HAP-1 (cell line): ENCODE results near the gene TTBK2.
A peak's percentile ranks its signal among the peaks of the same experiment; 100 is the strongest.

Source experiments
- DNase-seq, 2 experiments: peaks; one replicate each; pipeline ENCODE4 v3.0.0-alpha.2; 2016 to 2020; ENCODE audit warnings: low spot score in 2 of 2
- H3K27me3 ChIP-seq: fragments of 250-450 bp; sonication (Bioruptor Pico); 2 replicates; pipeline ENCODE4 v1.5.1; 2020; ENCODE audit warnings: low read depth, mild to moderate bottlenecking, moderate library complexity
- H3K36me3 ChIP-seq: fragments of 250-450 bp; sonication (Bioruptor Pico); replicated peaks from 2 replicates; pipeline ENCODE4 v1.5.1; 2020; ENCODE audit warnings: mild to moderate bottlenecking
- H3K4me1 ChIP-seq: fragments of 250-450 bp; sonication (Bioruptor Pico); 2 replicates; pipeline ENCODE4 v1.5.1; 2020; ENCODE audit warnings: mild to moderate bottlenecking
- H3K4me3 ChIP-seq: fragments of 250-450 bp; sonication (Bioruptor Pico); 2 replicates; pipeline ENCODE4 v1.5.1; 2020; ENCODE audit warnings: mild to moderate bottlenecking, moderate library complexity
- H3K9me3 ChIP-seq: fragments of 250-450 bp; sonication (Bioruptor Pico); 2 replicates; pipeline ENCODE4 v1.5.1; 2020; ENCODE audit warnings: mild to moderate bottlenecking, moderate library complexity
- in situ Hi-C: fragments of 300-500 bp; cut with MboI; formaldehyde crosslinking; loops from 3 replicates; pipeline ENCODE4 v1.14.3; 2020; ENCODE audit warnings: low sequenced_read_pairs, inconsistent platforms, mixed read lengths

TTBK2 gene

DNA sequence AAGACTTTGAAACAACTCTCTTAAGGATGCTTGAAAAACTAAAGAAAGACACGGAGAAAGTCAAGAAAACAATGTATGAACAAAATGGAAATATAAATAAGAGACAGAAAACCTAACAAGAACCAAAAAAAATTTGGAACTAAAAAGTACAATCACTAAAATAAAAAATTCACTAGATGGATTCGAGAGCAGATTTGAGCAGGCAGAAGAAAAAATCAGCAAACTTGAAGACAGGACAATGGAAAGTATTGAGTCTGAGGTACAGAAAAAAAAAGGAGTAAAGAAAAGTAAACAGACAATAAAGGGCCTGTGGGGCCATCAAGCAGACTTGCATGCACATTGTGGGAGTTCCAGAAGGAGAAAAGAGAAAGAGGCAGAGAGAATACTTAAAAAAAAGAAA, 170.3 kb downstream of the TTBK2 start:
- peaks cover 7% of the 10 kb centered on the region for H3K36me3 ChIP-seq
- no peak for DNase-seq

DNA sequence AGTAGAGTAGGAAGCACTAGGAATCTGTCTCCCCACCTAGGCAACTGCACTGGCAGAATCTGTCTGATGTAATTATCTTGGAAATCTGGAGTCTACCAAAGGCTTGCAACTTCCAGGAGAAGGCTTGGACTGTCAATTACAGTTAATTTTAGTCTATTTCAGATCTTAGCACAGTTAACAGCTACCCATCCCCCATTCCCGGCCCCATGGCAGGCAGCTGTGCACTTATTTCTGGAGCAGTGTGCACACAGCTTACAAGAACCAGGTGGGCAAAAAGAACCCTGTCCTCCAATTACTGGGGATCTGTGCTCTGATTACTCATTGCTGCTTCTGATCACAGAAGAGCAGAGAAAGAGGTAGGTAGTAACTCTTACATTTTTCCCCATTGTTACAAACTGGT, 171.3 kb downstream of the TTBK2 start:
- peaks cover 8% of the 10 kb centered on the region for H3K36me3 ChIP-seq
- H3K4me1 ChIP-seq, result no peaks in the 10 kb centered on the region
- in situ Hi-C loops, result loop anchor here (5.0 to 25.0 kb wide), 2 partner anchors 173 to 538 kb away; partner anchors contain the start of gene TTBK2
- DNase-seq, result no peak
- H3K27me3 ChIP-seq, result no peaks in the 10 kb centered on the region
- no peaks in the 10 kb centered on the region for H3K9me3 ChIP-seq
- H3K4me3 ChIP-seq, result no peak overlapping the region

More for the DNA sequence above, 170.3 kb downstream of the TTBK2 start:
- in situ Hi-C loops, result no loop called here
- no peaks in the 10 kb centered on the region for H3K9me3 ChIP-seq
- no peaks in the 10 kb centered on the region for H3K27me3 ChIP-seq
- H3K4me3 ChIP-seq, result no peak overlapping the region
- H3K4me1 ChIP-seq, result no peaks in the 10 kb centered on the region

DNA sequence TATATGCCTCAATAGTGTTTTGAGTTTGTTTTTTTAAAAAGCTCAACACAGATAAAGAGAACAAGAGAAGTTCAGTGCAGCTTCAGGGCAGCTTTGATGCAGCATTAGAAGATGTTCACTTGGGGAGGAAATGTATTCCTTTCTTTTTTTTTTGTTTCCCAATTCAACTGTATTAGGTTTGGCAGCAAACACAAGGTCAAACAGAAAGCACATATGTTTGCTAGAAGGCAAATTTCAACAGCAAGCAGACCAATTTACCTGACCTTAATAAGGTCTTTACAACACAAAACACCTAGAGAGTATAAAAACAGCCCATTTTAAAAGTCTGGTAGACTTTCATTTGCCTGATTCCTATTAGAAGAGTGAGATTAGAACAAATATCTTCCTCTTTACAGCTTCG, 176.4 kb downstream of the TTBK2 start:
- no peak overlapping the region for H3K4me3 ChIP-seq

DNA sequence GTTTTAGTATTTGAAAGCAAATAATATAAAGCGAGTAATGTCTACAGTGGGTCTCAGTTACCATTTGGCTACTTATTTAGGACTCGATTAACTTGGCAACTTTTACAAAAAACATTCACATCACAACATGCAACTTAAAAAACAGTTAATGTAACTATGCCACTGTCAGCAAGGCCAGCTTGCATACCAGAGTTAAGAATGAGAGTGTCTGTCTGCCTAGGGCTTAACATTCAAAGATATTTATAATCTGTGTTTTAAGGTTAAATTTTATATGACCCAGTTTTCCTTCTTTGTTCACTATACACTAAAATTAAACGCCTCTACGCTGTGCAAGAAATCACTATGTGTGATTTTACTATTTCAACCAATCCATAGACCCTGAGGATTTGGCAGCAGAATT, 178.4 kb downstream of the TTBK2 start:
- H3K9me3 ChIP-seq, result no peaks in the 10 kb centered on the region
- H3K36me3 ChIP-seq, result peaks cover 6% of the 10 kb centered on the region
- peaks cover 14% of the 10 kb centered on the region for H3K4me1 ChIP-seq
- in situ Hi-C loops, result loop anchor here (25.0 kb wide), 1 partner anchor 545 kb away; no protein-coding TSS in a partner anchor
- H3K4me3 ChIP-seq, result no peak overlapping the region
- DNase-seq, result no peak
- H3K27me3 ChIP-seq, result no peaks in the 10 kb centered on the region

More for the DNA sequence above, 176.4 kb downstream of the TTBK2 start:
- peaks cover 6% of the 10 kb centered on the region for H3K36me3 ChIP-seq
- H3K4me1 ChIP-seq, result peaks cover 9% of the 10 kb centered on the region; the same call in 1 of the 2 replicates
- no peak for DNase-seq
- no peaks in the 10 kb centered on the region for H3K27me3 ChIP-seq
- in situ Hi-C loops, result loop anchor here (25.0 kb wide), 1 partner anchor 543 kb away; no protein-coding TSS in a partner anchor
- H3K9me3 ChIP-seq, result no peaks in the 10 kb centered on the region

DNA sequence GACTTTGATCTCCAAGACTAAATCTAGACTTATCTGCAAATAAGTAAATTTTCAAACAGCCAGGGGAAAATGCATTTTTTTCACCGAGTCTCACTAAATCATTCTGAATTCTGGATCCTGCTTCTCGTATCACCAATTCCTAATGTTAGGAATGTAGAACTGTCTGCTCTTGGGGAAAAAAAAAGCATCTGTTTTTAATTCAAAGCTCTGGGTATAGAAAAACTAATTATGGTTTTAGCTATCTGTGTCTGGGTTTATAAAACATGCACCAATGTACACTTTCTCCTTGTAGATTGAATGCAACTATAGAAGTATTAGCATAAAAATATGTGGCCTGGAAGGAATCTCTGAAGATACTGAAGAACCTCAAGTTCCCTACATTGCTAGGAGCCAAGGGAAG, 178.9 kb downstream of the TTBK2 start:
- Histone ChIP-seq H3K27me3 (no peaks in the 10 kb centered on the region), H3K4me3 (no peak overlapping the region), H3K4me1 (peaks cover 14% of the 10 kb centered on the region), H3K9me3 (no peaks in the 10 kb centered on the region), H3K36me3 (peaks cover 6% of the 10 kb centered on the region)
- no peak for DNase-seq
- in situ Hi-C loops, result loop anchor here (25.0 kb wide), 1 partner anchor 546 kb away; no protein-coding TSS in a partner anchor

DNA sequence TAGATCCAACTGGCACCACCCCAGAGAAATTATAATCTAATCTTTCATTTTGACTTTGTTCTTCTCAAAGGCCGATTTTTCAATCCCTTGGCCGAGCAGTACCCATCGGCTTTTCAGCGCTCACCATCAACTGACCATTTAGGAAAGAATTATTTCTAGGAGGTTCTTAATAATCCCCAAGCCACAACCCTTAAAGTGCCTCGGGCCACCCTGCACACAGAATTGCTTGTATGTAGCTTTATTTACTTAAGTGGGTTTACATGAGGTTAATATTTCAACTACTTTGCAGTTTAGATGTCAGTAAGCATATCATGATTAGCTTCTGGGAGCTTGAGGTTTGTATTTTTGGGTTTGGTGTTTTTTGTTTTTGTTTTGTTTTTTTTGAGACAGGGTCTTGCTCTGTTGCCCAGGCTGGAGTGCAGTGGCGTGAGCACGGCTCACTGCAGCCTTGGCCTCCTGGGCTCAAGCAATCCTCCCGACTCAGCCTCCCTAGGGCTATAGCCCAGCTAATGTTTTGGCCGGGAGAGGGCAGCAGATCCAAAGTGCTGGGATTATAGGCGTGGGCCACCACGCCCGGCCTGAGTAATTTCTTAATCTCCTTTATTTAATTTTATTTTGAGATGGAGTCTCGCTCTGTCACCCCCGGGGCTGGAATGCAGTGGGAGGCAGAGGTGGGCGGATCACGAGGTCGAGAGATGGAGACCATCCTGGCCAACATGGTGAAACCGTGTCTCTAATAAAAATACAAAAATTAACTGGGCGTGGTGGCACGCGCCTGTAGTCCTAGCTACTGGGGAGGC, 182.8 kb downstream of the TTBK2 start:
- H3K9me3 ChIP-seq, result no peaks in the 10 kb centered on the region
- in situ Hi-C loops, result loop anchor here (25.0 kb wide), 1 partner anchor 550 kb away; no protein-coding TSS in a partner anchor
- peaks cover 20% of the 10 kb centered on the region for H3K4me1 ChIP-seq
- no peaks in the 10 kb centered on the region for H3K27me3 ChIP-seq
- H3K4me3 ChIP-seq, result peak overlapping the region; percentile 72
- H3K36me3 ChIP-seq, result peaks cover 27% of the 10 kb centered on the region
- peak; percentile 19 to 78 for DNase-seq

DNA sequence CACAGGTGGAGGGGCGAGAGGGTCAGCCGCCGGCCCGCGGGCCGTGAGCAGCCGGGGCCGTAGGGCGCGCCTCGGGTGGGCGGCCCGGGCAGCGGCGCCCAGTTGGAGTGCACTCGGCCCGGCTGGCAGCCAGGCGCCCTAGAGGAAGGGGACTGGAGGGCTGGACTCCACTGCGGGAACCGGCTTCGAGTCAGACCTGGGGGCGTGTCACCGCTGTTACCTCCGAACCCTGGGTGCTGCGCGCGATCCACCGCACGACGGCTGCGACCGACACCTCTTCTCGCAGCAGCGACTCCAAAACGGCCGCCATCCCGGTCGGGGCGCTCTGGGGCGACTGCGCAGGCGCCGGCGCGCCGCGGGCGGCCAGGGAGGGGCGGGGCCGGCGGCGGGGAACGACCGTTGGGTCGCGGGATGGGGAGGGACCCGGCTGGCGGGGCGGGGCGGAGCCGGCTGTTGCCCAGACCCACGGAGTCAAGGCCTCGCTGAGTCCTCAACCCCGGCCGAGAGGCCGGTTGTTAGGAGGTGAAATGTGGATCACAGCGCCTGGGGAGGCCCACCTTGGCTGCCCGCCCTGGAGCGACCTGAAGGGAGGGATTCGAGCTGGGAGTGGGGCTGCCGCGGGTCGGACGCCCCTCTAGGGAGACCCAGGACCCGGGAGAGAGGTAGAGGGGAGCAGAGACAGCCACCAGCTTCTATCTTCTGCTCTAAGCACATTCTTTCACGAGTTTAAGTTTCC, 183.6 kb downstream of the TTBK2 start, which contains the start of gene CDAN1:
Gene CDAN1 (minus strand): TSS at position 336 of the 736 bp plus-strand sequence. CDS start 26 bp downstream, at position 310.
- no peaks in the 10 kb centered on the region for H3K27me3 ChIP-seq
- peak within 1 kb of the TSS; percentile 72 for H3K4me3 ChIP-seq
- in situ Hi-C loops, result loop anchor here (25.0 kb wide), 1 partner anchor 550 kb away; no protein-coding TSS in a partner anchor
- DNase-seq, result peak; percentile 81 to 95
- H3K4me1 ChIP-seq, result peaks cover 17% of the 10 kb centered on the region
- peaks cover 35% of the 10 kb centered on the region for H3K36me3 ChIP-seq
- H3K9me3 ChIP-seq, result no peaks in the 10 kb centered on the region

DNA sequence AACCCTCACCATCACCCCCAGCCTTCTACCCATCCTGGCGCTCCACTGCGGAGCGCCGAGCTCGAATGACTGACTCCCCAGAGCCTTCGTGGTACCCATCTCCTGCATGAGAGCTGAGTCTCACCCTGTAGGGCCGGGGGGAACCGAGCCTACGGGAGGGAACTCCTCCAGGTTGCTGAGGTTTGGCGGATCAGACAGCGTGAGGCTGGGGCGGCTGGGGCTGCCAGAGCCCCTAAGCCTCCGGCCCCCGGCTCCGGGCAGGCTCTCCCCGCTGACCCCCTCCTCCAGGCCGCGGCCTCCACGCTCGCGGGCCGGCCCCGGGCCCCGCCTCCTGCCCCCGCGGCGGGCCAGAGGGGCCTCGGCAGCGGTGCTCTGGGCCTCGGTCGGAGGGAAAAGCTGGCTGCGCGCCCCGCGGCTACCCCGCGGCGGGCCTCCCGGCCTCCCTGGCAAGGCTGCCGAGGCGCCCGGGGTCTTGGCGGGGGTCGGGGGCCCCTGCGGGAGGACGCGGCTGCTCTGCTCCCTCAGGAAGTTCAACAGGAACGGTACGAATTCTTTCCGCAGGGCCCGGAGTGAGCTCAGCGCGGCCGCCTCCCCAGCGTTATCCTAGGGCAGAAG, 184.3 kb downstream of the TTBK2 start:
- Histone ChIP-seq H3K9me3 (no peaks in the 10 kb centered on the region), H3K4me1 (peaks cover 10% of the 10 kb centered on the region; the same call in 1 of the 2 replicates), H3K36me3 (peaks cover 41% of the 10 kb centered on the region), H3K27me3 (no peaks in the 10 kb centered on the region), H3K4me3 (peak overlapping the region; percentile 72)
- in situ Hi-C loops, result loop anchor here (25.0 kb wide), 1 partner anchor 551 kb away; no protein-coding TSS in a partner anchor
- no peak for DNase-seq

DNA sequence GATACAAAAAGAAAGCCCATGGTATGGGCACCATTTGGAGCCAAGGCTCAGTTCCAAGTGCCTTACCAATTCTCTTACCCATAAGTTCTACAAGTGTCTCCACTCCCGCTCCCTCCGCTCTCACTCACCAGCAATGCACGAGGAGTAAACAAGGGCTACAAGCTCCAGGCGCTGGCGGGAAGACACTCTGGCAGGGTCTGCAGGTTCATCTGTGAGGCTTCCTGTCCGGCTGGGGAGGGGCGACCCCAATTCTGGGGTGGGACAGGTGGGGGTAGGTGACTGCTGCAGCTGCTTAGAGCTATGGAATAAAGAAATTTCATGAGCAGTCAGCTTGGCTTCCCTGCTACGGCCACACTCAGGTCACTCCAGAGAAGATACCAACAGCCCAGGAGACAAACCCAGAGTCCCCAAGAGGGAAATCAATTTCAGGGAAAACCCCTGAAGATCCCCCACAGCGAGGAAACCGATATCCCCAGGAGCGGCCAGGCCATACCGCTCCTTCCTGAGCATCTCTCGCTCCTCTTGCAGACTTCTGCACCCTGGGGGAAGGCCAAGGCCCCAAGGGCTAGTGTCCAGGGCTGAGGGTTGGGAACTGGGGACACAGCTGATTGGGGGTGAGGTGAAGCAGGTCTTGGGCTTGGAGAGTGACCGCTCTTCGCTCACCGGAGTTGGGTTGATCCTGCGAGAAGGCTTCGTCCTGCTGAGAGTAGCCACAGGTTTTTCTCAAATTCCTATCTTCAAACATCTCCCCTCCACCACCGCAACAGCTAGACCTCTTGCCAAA, 185.0 kb downstream of the TTBK2 start:
- H3K36me3 ChIP-seq, result peaks cover 49% of the 10 kb centered on the region
- no peaks in the 10 kb centered on the region for H3K9me3 ChIP-seq
- no peak for DNase-seq
- H3K27me3 ChIP-seq, result no peaks in the 10 kb centered on the region
- peak overlapping the region; percentile 72 for H3K4me3 ChIP-seq
- H3K4me1 ChIP-seq, result peaks cover 10% of the 10 kb centered on the region; the same call in 1 of the 2 replicates
- in situ Hi-C loops, result loop anchor here (25.0 kb wide), 1 partner anchor 552 kb away; no protein-coding TSS in a partner anchor

DNA sequence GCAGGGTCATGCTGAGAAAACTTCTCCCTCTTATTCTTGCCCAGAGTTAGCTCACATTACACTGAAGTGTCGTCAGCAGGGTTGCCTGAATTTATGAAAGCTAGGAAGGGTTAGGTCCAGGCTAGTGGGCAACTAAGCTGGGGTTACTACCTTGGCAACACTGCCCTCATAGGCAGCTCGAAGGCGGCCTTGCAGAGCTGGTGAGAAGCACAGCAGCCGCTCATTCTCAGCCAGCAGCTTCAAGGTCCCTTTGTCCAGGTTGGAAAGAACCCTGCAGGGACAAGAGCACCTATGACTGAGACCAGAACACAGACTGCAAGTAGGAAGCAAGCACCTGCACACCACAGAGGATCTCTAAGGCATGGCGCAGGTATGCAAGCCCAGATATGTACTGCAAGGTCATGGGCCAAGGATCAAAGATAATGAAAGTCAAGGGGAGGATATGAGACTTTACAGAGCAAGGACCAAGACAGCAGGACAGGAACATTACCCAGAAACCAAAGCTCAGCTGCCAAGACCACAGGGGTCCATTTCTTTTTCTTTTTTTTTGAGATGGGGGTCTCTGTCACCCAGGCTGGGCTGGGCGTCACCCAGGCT, 186.4 kb downstream of the TTBK2 start:
- Histone ChIP-seq H3K4me1 (peaks cover 10% of the 10 kb centered on the region; the same call in 1 of the 2 replicates), H3K4me3 (no peak overlapping the region), H3K27me3 (no peaks in the 10 kb centered on the region), H3K9me3 (no peaks in the 10 kb centered on the region), H3K36me3 (peaks cover 60% of the 10 kb centered on the region)
- DNase-seq, result no peak
- in situ Hi-C loops, result loop anchor here (25.0 kb wide), 1 partner anchor 553 kb away; no protein-coding TSS in a partner anchor

DNA sequence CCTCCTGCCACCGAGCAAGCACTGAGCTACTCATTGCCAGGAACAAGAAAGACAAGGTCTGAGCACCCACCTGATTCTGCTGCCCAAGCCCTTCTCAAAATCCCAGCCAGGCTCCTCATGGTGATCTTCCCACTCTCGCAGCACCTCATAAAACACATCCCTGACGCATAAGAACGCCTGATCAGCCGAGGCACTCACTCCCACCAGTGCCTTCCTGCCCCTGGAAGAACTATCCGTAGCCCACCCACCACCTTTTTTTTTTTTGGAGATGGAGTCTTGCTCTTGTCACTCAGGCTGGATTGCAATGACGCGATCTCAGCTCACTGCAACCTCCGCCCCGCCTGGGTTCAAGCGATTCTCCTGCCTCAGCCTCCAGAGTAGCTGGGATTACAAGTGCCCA, 187.6 kb downstream of the TTBK2 start:
- H3K4me1 ChIP-seq, result peaks cover 10% of the 10 kb centered on the region; the same call in 1 of the 2 replicates
- peaks cover 69% of the 10 kb centered on the region for H3K36me3 ChIP-seq
- no peak for DNase-seq
- in situ Hi-C loops, result loop anchor here (25.0 kb wide), 1 partner anchor 554 kb away; no protein-coding TSS in a partner anchor
- H3K27me3 ChIP-seq, result no peaks in the 10 kb centered on the region
- H3K9me3 ChIP-seq, result no peaks in the 10 kb centered on the region
- no peak overlapping the region for H3K4me3 ChIP-seq

DNA sequence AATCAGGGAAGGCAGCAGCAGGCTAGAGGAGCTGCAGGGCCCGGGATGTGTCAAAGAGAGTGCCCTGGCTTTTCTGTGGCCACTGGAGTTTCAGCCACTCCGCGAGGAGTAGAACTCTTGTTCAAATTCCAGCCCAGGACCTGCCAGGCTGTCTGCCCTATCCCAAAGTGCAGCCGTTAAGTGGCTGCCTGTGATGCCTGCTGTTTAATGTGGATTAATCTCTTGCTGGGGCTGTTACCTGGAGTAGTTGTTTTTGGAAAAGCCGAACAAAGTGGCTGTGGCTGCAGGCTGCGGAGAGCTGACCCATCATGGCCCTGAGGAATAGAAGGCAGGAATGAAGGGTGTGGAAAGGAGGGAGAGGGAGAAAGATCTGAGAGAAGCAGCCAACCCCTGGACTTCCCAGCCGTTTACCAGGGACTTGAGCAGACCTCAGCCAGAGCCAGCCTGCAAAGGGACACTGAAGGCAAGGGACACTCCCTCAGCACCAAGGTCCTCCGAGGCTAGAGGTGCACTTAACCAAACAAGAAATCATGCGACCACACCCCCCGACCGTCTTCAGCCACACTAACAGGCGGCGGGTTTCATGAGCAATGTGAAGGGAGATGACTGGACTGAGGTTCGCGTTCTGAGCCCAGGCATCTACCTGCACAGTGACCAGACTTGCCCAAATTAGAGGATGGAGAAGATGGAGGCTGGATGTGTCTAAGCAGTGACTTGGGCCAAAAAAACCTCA, 188.3 kb downstream of the TTBK2 start:
- H3K36me3 ChIP-seq, result peaks cover 77% of the 10 kb centered on the region
- no peak overlapping the region for H3K4me3 ChIP-seq
- H3K4me1 ChIP-seq, result peaks cover 7% of the 10 kb centered on the region; the same call in 1 of the 2 replicates
- H3K27me3 ChIP-seq, result no peaks in the 10 kb centered on the region
- no peaks in the 10 kb centered on the region for H3K9me3 ChIP-seq
- in situ Hi-C loops, result loop anchor here (25.0 kb wide), 1 partner anchor 555 kb away; no protein-coding TSS in a partner anchor
- DNase-seq, result no peak
